H1 (cell line): Measurements from ENCODE around the gene CD38. TPM values are rescaled to one million over a fixed set of nuclear protein-coding genes. Genes with fewer than 3 reads are reported as not detected.

Experiments
- EZH2 ChIP-seq: fragments of 200-600 bp; sonication (generic); IDR thresholded peaks from 2 replicates; pipeline ENCODE4 v1.7.1; 2012; ENCODE audit warnings: low read depth, mild to moderate bottlenecking, moderate library complexity, low read length, inconsistent platforms; ENCODE audit not compliant: severe bottlenecking
- HDAC6 ChIP-seq: IDR thresholded peaks from one replicate; pipeline ENCODE4 v1.7.1; 2012; ENCODE audit warnings: low read depth, mild to moderate bottlenecking, inconsistent platforms, low read length, moderate library complexity
- SP4 ChIP-seq: IDR thresholded peaks from 2 replicates; pipeline ENCODE4 v1.6.1; 2012; ENCODE audit warnings: low read length, inconsistent platforms
- polyA plus RNA-seq, 7 experiments: library from polyadenylated mRNA; depleted of rRNA in 3 of 7; stranded (reverse) in 5 of 7; unstranded in 2 of 7; fragments of >200 nt in 5 of 7; fragments of 200-250 nt in 2 of 7; gene quantifications; 1 replicate in 5 of 7; 2 replicates in 1 of 7; 4 replicates in 1 of 7; pipeline versions ENCODE4 v1.2.1 to v1.2.3, GENCODE V29; 2011 to 2013; ENCODE audit warnings: missing spikeins in 2 of 7, mixed read lengths in 2 of 7
- total RNA-seq: library from RNA; stranded (reverse); fragmentation: NEBNext Ultra II Directional; extraction: Animal tissue kit (Norgen Biotek cat#: 25700); gene quantifications from 2 replicates; pipeline ENCODE4 v1.2.1, GENCODE V29; 2021

The CD38 gene
- total and polyA plus RNA-seq, 2 of the 8 experiments (the other 6 are each of a cell fraction or from before 2014, with no cell fraction given) = 0.14 to 0.24 TPM

GRCh38 chr4:15873117-15873516, 95.0 kb downstream of the CD38 start (continued):
- TF ChIP-seq EZH2 = no peak
- TF ChIP-seq SP4 = no peak
- no peak for TF ChIP-seq HDAC6
